Measurements from ENCODE around the gene CT47C1. TPM values are rescaled to one million over a fixed set of nuclear protein-coding genes. Genes with fewer than 3 reads are reported as not detected.
A peak's percentile ranks its signal among the peaks of the same experiment; 100 is the strongest.

CT47C1 gene
- total RNA-seq, 1 experiment from 2014 or later: 0.07 TPM

- no peaks in the 10 kb centered on the region for H3K9me2 ChIP-seq (replicated peaks; ENCODE audit: low read length)
- no peak overlapping the region for H3K4me2 ChIP-seq (ENCODE audit: low read length)
- no peak overlapping the region for H3K9ac ChIP-seq (ENCODE audit: low read length)
- H3K36me3 ChIP-seq (ENCODE audit: low read depth, low read length): no peaks in the 10 kb centered on the region
- no peaks in the 10 kb centered on the region for H3K9me3 ChIP-seq (ENCODE audit: low read length)
- intact Hi-C loops (cut with micrococcal nuclease): no loop called here
- POLR2A ChIA-PET (ENCODE audit: unreplicated experiment): no interaction called here
- H2AFZ ChIP-seq (ENCODE audit: low read length): no peak overlapping the region
- no peaks in the 10 kb centered on the region for H3F3A ChIP-seq (ENCODE audit: low read length, unreplicated experiment)
- no peak overlapping the region for H3K4me3 ChIP-seq (ENCODE audit: low read length)
- peak; percentile 77 for ATAC-seq
- H3K27me3 ChIP-seq (ENCODE audit: low read length): no peaks in the 10 kb centered on the region
- no TSS peak for BruUV-seq (replicated peaks)
- H4K20me1 ChIP-seq (ENCODE audit: low read length): no peaks in the 10 kb centered on the region
- no peaks in the 10 kb centered on the region for H3K79me2 ChIP-seq (ENCODE audit: low read length)
- no peaks in the 10 kb centered on the region for H3K4me1 ChIP-seq (ENCODE audit: insufficient read depth, low read length)
- TF ChIP-seq EZH2phosphoT487 (IDR thresholded peaks at IDR 0.05; ENCODE audit: borderline replicate concordance, low read length): no peak
- peak; percentile 85 for TF ChIP-seq CTCF (conservative IDR thresholded peaks at IDR 0.05; ENCODE audit: low read depth, low read length)
- H3K27ac ChIP-seq (ENCODE audit: low read length): no peak overlapping the region
- peak; percentile 74 for DNase-seq
- CTCF ChIA-PET: interaction anchor here (0.5 to 0.6 kb wide), 2 partner anchors 52 to 277 kb away, joined by 3 to 10 read pairs; no protein-coding TSS in a partner anchor
Measured at GRCh38 chrX:119118780-119119395, 46.1 kb downstream of the CT47C1 start.

GRCh38 chrX:119121341-119121740 is 48.5 kb downstream of the CT47C1 start:
- no peaks in the 10 kb centered on the region for H3K4me1 ChIP-seq (ENCODE audit: insufficient read depth, low read length)
- no peaks in the 10 kb centered on the region for H3K9me3 ChIP-seq (ENCODE audit: low read length)
- H3K9me2 ChIP-seq (replicated peaks; ENCODE audit: low read length): no peaks in the 10 kb centered on the region
- H3F3A ChIP-seq (ENCODE audit: low read length, unreplicated experiment): no peaks in the 10 kb centered on the region
- POLR2A ChIA-PET (ENCODE audit: unreplicated experiment): no interaction called here
- no TSS peak for BruUV-seq (replicated peaks)
- H3K9ac ChIP-seq (ENCODE audit: low read length): no peak overlapping the region
- no peak overlapping the region for H3K27ac ChIP-seq (ENCODE audit: low read length)
- H3K27me3 ChIP-seq (ENCODE audit: low read length): no peaks in the 10 kb centered on the region
- H3K36me3 ChIP-seq (ENCODE audit: low read depth, low read length): no peaks in the 10 kb centered on the region
- no peak overlapping the region for H2AFZ ChIP-seq (ENCODE audit: low read length)
- no peak for TF ChIP-seq CTCF (conservative IDR thresholded peaks at IDR 0.05; ENCODE audit: low read depth, low read length)
- no peak for TF ChIP-seq EZH2 (IDR thresholded peaks at IDR 0.05; ENCODE audit: low read length, unreplicated experiment)
- TF ChIP-seq EZH2phosphoT487 (IDR thresholded peaks at IDR 0.05; ENCODE audit: borderline replicate concordance, low read length): no peak
- no peak for ATAC-seq
- CTCF ChIA-PET: interaction anchor here (0.6 kb wide), 2 partner anchors 154 to 290 kb away, joined by 3 to 5 read pairs; no protein-coding TSS in a partner anchor
- no peaks in the 10 kb centered on the region for H3K79me2 ChIP-seq (ENCODE audit: low read length)
- intact Hi-C loops (cut with micrococcal nuclease): no loop called here
- no peak overlapping the region for H3K4me3 ChIP-seq (ENCODE audit: low read length)
- no peak for DNase-seq
- H3K4me2 ChIP-seq (ENCODE audit: low read length): no peak overlapping the region
- no peaks in the 10 kb centered on the region for H4K20me1 ChIP-seq (ENCODE audit: low read length)

Other genes with a start within 250 kb of the CT47C1 start
- gene ZCCHC12, start 249.2 kb upstream of the CT47C1 start, total RNA-seq (2014; rRNA removed): 0.07 TPM in 1 of 2 replicates, not detected in the other
- gene LONRF3, start 98.4 kb upstream of the CT47C1 start, total RNA-seq (2014; rRNA removed): 14.5 and 15.6 TPM in 2 replicates
- 0.07 and 0.12 TPM in 2 replicates for gene KIAA1210, start 54.8 kb downstream of the CT47C1 start, total RNA-seq (2014; rRNA removed)
- 248 and 253 TPM in 2 replicates for gene PGRMC1, start 163.3 kb downstream of the CT47C1 start, total RNA-seq (2014; rRNA removed)

Measured in PC-3 (cell line).